Measurements from ENCODE around the gene TIMM10. TPM values are rescaled to one million over a fixed set of nuclear protein-coding genes. Genes with fewer than 3 reads are reported as not detected.

The TIMM10 gene
- total and polyA plus RNA-seq, 4 donors = 19.8 to 77.4 (median 30.3) TPM

DNA sequence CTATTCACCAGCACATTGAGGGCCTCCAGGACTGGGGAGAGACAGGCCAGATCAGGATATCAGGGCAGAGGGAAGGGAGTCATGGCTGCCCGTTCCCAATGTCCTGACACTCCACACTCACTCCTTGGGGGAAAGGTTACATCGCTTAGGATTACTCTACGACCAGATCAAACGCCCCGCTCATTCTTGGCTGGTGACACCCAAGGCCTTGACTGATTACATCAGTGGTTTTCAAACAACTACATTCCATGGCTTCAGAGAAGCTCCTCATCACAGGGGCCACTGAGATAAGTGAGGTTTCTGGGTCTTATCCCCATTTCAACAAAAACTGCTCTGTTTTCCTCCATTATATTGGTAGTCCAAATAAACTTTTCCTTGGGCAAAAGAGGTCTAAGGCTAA is 21.9 kb upstream of the TIMM10 start:
- Histone ChIP-seq H3K4me1 (ENCODE audit: control insufficient read depth in 4 of 4, insufficient read depth in 4 of 4, low read length in 3 of 4) (peaks cover 0 to 10% (median 5%) of the 10 kb centered on the region in 4 donors), H3K27ac (ENCODE audit: low read depth in 1 of 2, low read length in 2 of 2) (no peak overlapping the region), H3K9me3 (ENCODE audit: control insufficient read depth in 4 of 4, low read length in 3 of 4) (no peaks in the 10 kb centered on the region), H3K4me3 (ENCODE audit: low read depth in 1 of 3, low read length in 3 of 3) (no peak overlapping the region), H3K36me3 (ENCODE audit: control insufficient read depth in 4 of 4, insufficient read depth in 3 of 4, low read depth in 1 of 4, low read length in 3 of 4) (peaks cover 11 to 71% (median 46%) of the 10 kb centered on the region in 4 donors), H3K27me3 (ENCODE audit: control insufficient read depth in 4 of 4, insufficient read depth in 4 of 4, low read length in 3 of 4) (no peaks in the 10 kb centered on the region), H3K9ac (ENCODE audit: low read depth in 1 of 2, low read length in 2 of 2) (no peak overlapping the region)
- 85% methylated on average over 5 of the region's 5 CpGs for WGBS
- no peak for DNase-seq (ENCODE audit: low spot score)
- TF ChIP-seq, protein P1, sequence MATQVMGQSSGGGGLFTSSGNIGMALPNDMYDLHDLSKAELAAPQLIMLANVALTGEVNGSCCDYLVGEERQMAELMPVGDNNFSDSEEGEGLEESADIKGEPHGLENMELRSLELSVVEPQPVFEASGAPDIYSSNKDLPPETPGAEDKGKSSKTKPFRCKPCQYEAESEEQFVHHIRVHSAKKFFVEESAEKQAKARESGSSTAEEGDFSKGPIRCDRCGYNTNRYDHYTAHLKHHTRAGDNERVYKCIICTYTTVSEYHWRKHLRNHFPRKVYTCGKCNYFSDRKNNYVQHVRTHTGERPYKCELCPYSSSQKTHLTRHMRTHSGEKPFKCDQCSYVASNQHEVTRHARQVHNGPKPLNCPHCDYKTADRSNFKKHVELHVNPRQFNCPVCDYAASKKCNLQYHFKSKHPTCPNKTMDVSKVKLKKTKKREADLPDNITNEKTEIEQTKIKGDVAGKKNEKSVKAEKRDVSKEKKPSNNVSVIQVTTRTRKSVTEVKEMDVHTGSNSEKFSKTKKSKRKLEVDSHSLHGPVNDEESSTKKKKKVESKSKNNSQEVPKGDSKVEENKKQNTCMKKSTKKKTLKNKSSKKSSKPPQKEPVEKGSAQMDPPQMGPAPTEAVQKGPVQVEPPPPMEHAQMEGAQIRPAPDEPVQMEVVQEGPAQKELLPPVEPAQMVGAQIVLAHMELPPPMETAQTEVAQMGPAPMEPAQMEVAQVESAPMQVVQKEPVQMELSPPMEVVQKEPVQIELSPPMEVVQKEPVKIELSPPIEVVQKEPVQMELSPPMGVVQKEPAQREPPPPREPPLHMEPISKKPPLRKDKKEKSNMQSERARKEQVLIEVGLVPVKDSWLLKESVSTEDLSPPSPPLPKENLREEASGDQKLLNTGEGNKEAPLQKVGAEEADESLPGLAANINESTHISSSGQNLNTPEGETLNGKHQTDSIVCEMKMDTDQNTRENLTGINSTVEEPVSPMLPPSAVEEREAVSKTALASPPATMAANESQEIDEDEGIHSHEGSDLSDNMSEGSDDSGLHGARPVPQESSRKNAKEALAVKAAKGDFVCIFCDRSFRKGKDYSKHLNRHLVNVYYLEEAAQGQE (IDR thresholded peaks at IDR 0.05) = no peak

DNA sequence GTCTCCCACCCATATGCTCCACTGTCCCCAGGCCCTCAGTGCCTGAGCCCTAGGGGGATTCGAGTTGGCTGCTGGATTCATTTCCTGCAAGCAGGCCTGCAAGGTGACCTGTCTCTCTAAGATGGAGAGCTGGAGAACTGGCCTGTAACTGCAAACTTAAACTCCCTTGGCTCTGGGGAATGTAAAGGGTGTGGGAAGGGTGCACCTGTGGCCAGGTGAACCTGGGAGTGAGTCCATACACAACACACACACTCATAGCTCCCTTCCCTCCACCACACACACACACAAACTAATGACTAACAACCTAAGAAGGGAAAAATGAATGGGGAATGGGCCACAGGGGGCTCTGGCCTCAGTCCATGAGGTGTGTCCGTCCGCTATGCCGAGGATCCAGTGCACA is 21.4 kb upstream of the TIMM10 start:
- WGBS = 95% methylated on average over 4 of the region's 4 CpGs
- DNase-seq (ENCODE audit: low spot score) = no peak
- H3K9me3 ChIP-seq (ENCODE audit: control insufficient read depth in 4 of 4, low read length in 3 of 4) = no peaks in the 10 kb centered on the region

DNA sequence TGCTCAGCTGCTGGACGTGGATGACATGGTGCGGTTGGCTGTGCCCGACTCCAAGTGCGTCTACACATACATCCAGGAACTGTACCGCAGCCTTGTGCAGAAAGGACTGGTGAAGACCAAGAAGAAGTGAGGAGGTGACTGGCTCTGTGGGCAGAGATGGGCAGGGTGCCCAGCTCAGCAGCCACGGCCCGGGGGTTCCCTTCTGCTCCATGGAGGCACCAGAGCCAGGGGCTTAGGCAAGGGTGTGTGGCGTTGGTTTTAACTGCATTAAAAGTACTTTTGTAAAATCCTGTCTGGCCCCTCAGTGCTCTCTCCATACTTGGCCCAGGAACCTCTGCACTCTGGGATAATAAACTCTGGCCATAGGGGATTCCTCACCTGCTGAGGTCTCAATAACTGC is 19.4 kb upstream of the TIMM10 start:
- TF ChIP-seq, protein P2, sequence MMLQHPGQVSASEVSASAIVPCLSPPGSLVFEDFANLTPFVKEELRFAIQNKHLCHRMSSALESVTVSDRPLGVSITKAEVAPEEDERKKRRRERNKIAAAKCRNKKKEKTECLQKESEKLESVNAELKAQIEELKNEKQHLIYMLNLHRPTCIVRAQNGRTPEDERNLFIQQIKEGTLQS (IDR thresholded peaks at IDR 0.05) = no peak
- TF ChIP-seq, protein P3, sequence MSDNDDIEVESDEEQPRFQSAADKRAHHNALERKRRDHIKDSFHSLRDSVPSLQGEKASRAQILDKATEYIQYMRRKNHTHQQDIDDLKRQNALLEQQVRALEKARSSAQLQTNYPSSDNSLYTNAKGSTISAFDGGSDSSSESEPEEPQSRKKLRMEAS (IDR thresholded peaks at IDR 0.05) = no peak
- TF ChIP-seq TAF1 (conservative IDR thresholded peaks at IDR 0.05) (no peak), FOXA1 (IDR thresholded peaks at IDR 0.05) (no peak), RXRA (IDR thresholded peaks at IDR 0.05) (no peak), YY1 (IDR thresholded peaks at IDR 0.05) (no peak)
- H3K27me3 ChIP-seq (ENCODE audit: control insufficient read depth in 4 of 4, insufficient read depth in 4 of 4, low read length in 3 of 4) = no peaks in the 10 kb centered on the region
- peaks cover 13 to 59% (median 43%) of the 10 kb centered on the region in 4 donors for H3K36me3 ChIP-seq (ENCODE audit: control insufficient read depth in 4 of 4, insufficient read depth in 3 of 4, low read depth in 1 of 4, low read length in 3 of 4)
- no peaks in the 10 kb centered on the region for H3K9me3 ChIP-seq (ENCODE audit: control insufficient read depth in 4 of 4, low read length in 3 of 4)
- no peak overlapping the region for H3K9ac ChIP-seq (ENCODE audit: low read depth in 1 of 2, low read length in 2 of 2)
- H3K4me1 ChIP-seq (ENCODE audit: control insufficient read depth in 4 of 4, insufficient read depth in 4 of 4, low read length in 3 of 4) = peaks cover 0 to under 1% (median 0%) of the 10 kb centered on the region in 4 donors
- no peak overlapping the region for H3K4me3 ChIP-seq (ENCODE audit: low read depth in 1 of 3, low read length in 3 of 3)
- DNase-seq (ENCODE audit: low spot score) = no peak
- WGBS = 90% methylated on average over 8 of the region's 8 CpGs
- H3K27ac ChIP-seq (ENCODE audit: low read depth in 1 of 2, low read length in 2 of 2) = no peak overlapping the region

More for the DNA sequence above, 21.4 kb upstream of the TIMM10 start:
- H3K9ac ChIP-seq (ENCODE audit: low read depth in 1 of 2, low read length in 2 of 2) = no peak overlapping the region
- peaks cover 0 to 10% (median 5%) of the 10 kb centered on the region in 4 donors for H3K4me1 ChIP-seq (ENCODE audit: control insufficient read depth in 4 of 4, insufficient read depth in 4 of 4, low read length in 3 of 4)
- H3K27me3 ChIP-seq (ENCODE audit: control insufficient read depth in 4 of 4, insufficient read depth in 4 of 4, low read length in 3 of 4) = no peaks in the 10 kb centered on the region
- no peak overlapping the region for H3K27ac ChIP-seq (ENCODE audit: low read depth in 1 of 2, low read length in 2 of 2)
- TF ChIP-seq, protein P1 (IDR thresholded peaks at IDR 0.05) = no peak
- TF ChIP-seq EGR1 (IDR thresholded peaks at IDR 0.05; ENCODE audit: low read depth in 2 of 2) (no peak), FOXA1 (IDR thresholded peaks at IDR 0.05) (no peak), JUND (IDR thresholded peaks at IDR 0.05) (no peak), FOXA2 (IDR thresholded peaks at IDR 0.05) (no peak)
- H3K4me3 ChIP-seq (ENCODE audit: low read depth in 1 of 3, low read length in 3 of 3) = no peak overlapping the region
- peaks cover 11 to 68% (median 46%) of the 10 kb centered on the region in 4 donors for H3K36me3 ChIP-seq (ENCODE audit: control insufficient read depth in 4 of 4, insufficient read depth in 3 of 4, low read depth in 1 of 4, low read length in 3 of 4)
